ENCODE results near the gene IKZF2.

Gene IKZF2

GRCh38 chr2:212975333-212975732 is 176.1 kb downstream of the IKZF2 start:
- no peak overlapping the region for H3K4me3 ChIP-seq (ENCODE audit: extremely low read depth, insufficient read depth, low read length, poor library complexity, severe bottlenecking)
- no peak overlapping the region for H3K27ac ChIP-seq (ENCODE audit: low read depth, low read length, severe bottlenecking)
- peaks cover 8% of the 10 kb centered on the region for H3K4me1 ChIP-seq (ENCODE audit: control insufficient read depth, insufficient read depth, low read length, poor library complexity, severe bottlenecking)
- no peaks in the 10 kb centered on the region for H3K9me3 ChIP-seq (ENCODE audit: control insufficient read depth, low read length)
- H3K36me3 ChIP-seq (ENCODE audit: control insufficient read depth, insufficient read depth, low read length), result no peaks in the 10 kb centered on the region
- 67 to 100% methylated on average over 1 of the region's 1 CpG for WGBS, 2 experiments (ENCODE audit: insufficient coverage in 2 of 2)

GRCh38 chr2:212974692-212975091 is 176.7 kb downstream of the IKZF2 start:
- Histone ChIP-seq H3K36me3 (ENCODE audit: control insufficient read depth, insufficient read depth, low read length) (no peaks in the 10 kb centered on the region), H3K4me1 (ENCODE audit: control insufficient read depth, insufficient read depth, low read length, poor library complexity, severe bottlenecking) (peaks cover 7% of the 10 kb centered on the region)

GRCh38 chr2:212973347-212973746 is 178.1 kb downstream of the IKZF2 start:
- no peaks in the 10 kb centered on the region for H3K36me3 ChIP-seq (ENCODE audit: control insufficient read depth, insufficient read depth, low read length)
- H3K4me1 ChIP-seq (ENCODE audit: control insufficient read depth, insufficient read depth, low read length, poor library complexity, severe bottlenecking), result no peaks in the 10 kb centered on the region
- no peak overlapping the region for H3K4me3 ChIP-seq (ENCODE audit: extremely low read depth, insufficient read depth, low read length, poor library complexity, severe bottlenecking)
- H3K27ac ChIP-seq (ENCODE audit: low read depth, low read length, severe bottlenecking), result no peak overlapping the region
- 93% methylated on average over 3 of the region's 3 CpGs; no CpG with 5 or more reads in 1 of the 2 experiments for WGBS, 2 experiments (ENCODE audit: insufficient coverage in 2 of 2)
- no peaks in the 10 kb centered on the region for H3K9me3 ChIP-seq (ENCODE audit: control insufficient read depth, low read length)

More at GRCh38 chr2:212974692-212975091, 176.7 kb downstream of the IKZF2 start:
- Histone ChIP-seq H3K27ac (ENCODE audit: low read depth, low read length, severe bottlenecking) (no peak overlapping the region), H3K9me3 (ENCODE audit: control insufficient read depth, low read length) (no peaks in the 10 kb centered on the region), H3K4me3 (ENCODE audit: extremely low read depth, insufficient read depth, low read length, poor library complexity, severe bottlenecking) (no peak overlapping the region)
- WGBS, 2 experiments (ENCODE audit: insufficient coverage in 2 of 2), result 50% methylated on average over 2 of the region's 2 CpGs; no CpG with 5 or more reads in 1 of the 2 experiments

- no peak overlapping the region for H3K27ac ChIP-seq (ENCODE audit: low read depth, low read length, severe bottlenecking)
- no peaks in the 10 kb centered on the region for H3K9me3 ChIP-seq (ENCODE audit: control insufficient read depth, low read length)
- no peaks in the 10 kb centered on the region for H3K36me3 ChIP-seq (ENCODE audit: control insufficient read depth, insufficient read depth, low read length)
- H3K4me3 ChIP-seq (ENCODE audit: extremely low read depth, insufficient read depth, low read length, poor library complexity, severe bottlenecking), result no peak overlapping the region
- peaks cover 3% of the 10 kb centered on the region for H3K4me1 ChIP-seq (ENCODE audit: control insufficient read depth, insufficient read depth, low read length, poor library complexity, severe bottlenecking)
These were observed 181.3 kb downstream of the IKZF2 start for GRCh38 chr2:212970132-212970531.

- Histone ChIP-seq H3K4me1 (ENCODE audit: control insufficient read depth, insufficient read depth, low read length, poor library complexity, severe bottlenecking) (peaks cover 3% of the 10 kb centered on the region), H3K27ac (ENCODE audit: low read depth, low read length, severe bottlenecking) (no peak overlapping the region), H3K9me3 (ENCODE audit: control insufficient read depth, low read length) (no peaks in the 10 kb centered on the region), H3K36me3 (ENCODE audit: control insufficient read depth, insufficient read depth, low read length) (no peaks in the 10 kb centered on the region), H3K4me3 (ENCODE audit: extremely low read depth, insufficient read depth, low read length, poor library complexity, severe bottlenecking) (no peak overlapping the region)
- 100% methylated on average over 3 of the region's 4 CpGs; no CpG with 5 or more reads in 1 of the 2 experiments for WGBS, 2 experiments (ENCODE audit: insufficient coverage in 2 of 2)
These were observed 182.9 kb downstream of the IKZF2 start for GRCh38 chr2:212968284-212969081.

GRCh38 chr2:212966884-212967283 is 184.5 kb downstream of the IKZF2 start:
- H3K9me3 ChIP-seq (ENCODE audit: control insufficient read depth, low read length), result no peaks in the 10 kb centered on the region
- no peak overlapping the region for H3K27ac ChIP-seq (ENCODE audit: low read depth, low read length, severe bottlenecking)
- no CpG with 5 or more reads among the region's 1 CpG for WGBS, 2 experiments (ENCODE audit: insufficient coverage in 2 of 2)
- no peaks in the 10 kb centered on the region for H3K36me3 ChIP-seq (ENCODE audit: control insufficient read depth, insufficient read depth, low read length)
- H3K4me1 ChIP-seq (ENCODE audit: control insufficient read depth, insufficient read depth, low read length, poor library complexity, severe bottlenecking), result peaks cover 3% of the 10 kb centered on the region
- H3K4me3 ChIP-seq (ENCODE audit: extremely low read depth, insufficient read depth, low read length, poor library complexity, severe bottlenecking), result no peak overlapping the region

- no peak overlapping the region for H3K27ac ChIP-seq (ENCODE audit: low read depth, low read length, severe bottlenecking)
- H3K36me3 ChIP-seq (ENCODE audit: control insufficient read depth, insufficient read depth, low read length), result no peaks in the 10 kb centered on the region
- peaks cover 11% of the 10 kb centered on the region for H3K4me1 ChIP-seq (ENCODE audit: control insufficient read depth, insufficient read depth, low read length, poor library complexity, severe bottlenecking)
- H3K9me3 ChIP-seq (ENCODE audit: control insufficient read depth, low read length), result no peaks in the 10 kb centered on the region
- no peak overlapping the region for H3K4me3 ChIP-seq (ENCODE audit: extremely low read depth, insufficient read depth, low read length, poor library complexity, severe bottlenecking)
- no CpG with 5 or more reads among the region's 1 CpG for WGBS, 2 experiments (ENCODE audit: insufficient coverage in 2 of 2)
These were observed 188.7 kb downstream of the IKZF2 start for GRCh38 chr2:212962691-212963090.

GRCh38 chr2:212961255-212961654 is 190.2 kb downstream of the IKZF2 start:
- Histone ChIP-seq H3K9me3 (ENCODE audit: control insufficient read depth, low read length) (no peaks in the 10 kb centered on the region), H3K4me3 (ENCODE audit: extremely low read depth, insufficient read depth, low read length, poor library complexity, severe bottlenecking) (no peak overlapping the region), H3K36me3 (ENCODE audit: control insufficient read depth, insufficient read depth, low read length) (no peaks in the 10 kb centered on the region), H3K27ac (ENCODE audit: low read depth, low read length, severe bottlenecking) (no peak overlapping the region), H3K4me1 (ENCODE audit: control insufficient read depth, insufficient read depth, low read length, poor library complexity, severe bottlenecking) (peaks cover 9% of the 10 kb centered on the region)
- 75 to 86% methylated on average over 1 of the region's 1 CpG for WGBS, 2 experiments (ENCODE audit: insufficient coverage in 2 of 2)

- H3K4me1 ChIP-seq (ENCODE audit: control insufficient read depth, insufficient read depth, low read length, poor library complexity, severe bottlenecking), result peaks cover 9% of the 10 kb centered on the region
- H3K4me3 ChIP-seq (ENCODE audit: extremely low read depth, insufficient read depth, low read length, poor library complexity, severe bottlenecking), result no peak overlapping the region
- H3K9me3 ChIP-seq (ENCODE audit: control insufficient read depth, low read length), result no peaks in the 10 kb centered on the region
- H3K36me3 ChIP-seq (ENCODE audit: control insufficient read depth, insufficient read depth, low read length), result no peaks in the 10 kb centered on the region
- no peak overlapping the region for H3K27ac ChIP-seq (ENCODE audit: low read depth, low read length, severe bottlenecking)
- no CpG with 5 or more reads among the region's 2 CpGs for WGBS, 2 experiments (ENCODE audit: insufficient coverage in 2 of 2)
These were observed 191.1 kb downstream of the IKZF2 start for GRCh38 chr2:212960336-212960735.

GRCh38 chr2:212959471-212960117 is 191.8 kb downstream of the IKZF2 start:
- Histone ChIP-seq H3K4me3 (ENCODE audit: extremely low read depth, insufficient read depth, low read length, poor library complexity, severe bottlenecking) (no peak overlapping the region), H3K4me1 (ENCODE audit: control insufficient read depth, insufficient read depth, low read length, poor library complexity, severe bottlenecking) (peaks cover 9% of the 10 kb centered on the region), H3K27ac (ENCODE audit: low read depth, low read length, severe bottlenecking) (no peak overlapping the region), H3K36me3 (ENCODE audit: control insufficient read depth, insufficient read depth, low read length) (no peaks in the 10 kb centered on the region), H3K9me3 (ENCODE audit: control insufficient read depth, low read length) (no peaks in the 10 kb centered on the region)
- 100% methylated on average over 1 of the region's 1 CpG; no CpG with 5 or more reads in 1 of the 2 experiments for WGBS, 2 experiments (ENCODE audit: insufficient coverage in 2 of 2)

- Histone ChIP-seq H3K4me3 (ENCODE audit: extremely low read depth, insufficient read depth, low read length, poor library complexity, severe bottlenecking) (no peak overlapping the region), H3K4me1 (ENCODE audit: control insufficient read depth, insufficient read depth, low read length, poor library complexity, severe bottlenecking) (peaks cover 9% of the 10 kb centered on the region), H3K27ac (ENCODE audit: low read depth, low read length, severe bottlenecking) (no peak overlapping the region), H3K9me3 (ENCODE audit: control insufficient read depth, low read length) (no peaks in the 10 kb centered on the region), H3K36me3 (ENCODE audit: control insufficient read depth, insufficient read depth, low read length) (no peaks in the 10 kb centered on the region)
- WGBS, 2 experiments (ENCODE audit: insufficient coverage in 2 of 2), result 76 to 84% methylated on average over 2 to 3 of the region's 7 CpGs
These were observed 192.6 kb downstream of the IKZF2 start for GRCh38 chr2:212958757-212959295.
